Fibroblast of lung (primary cell): ENCODE results near the gene LSM8. TPM values are rescaled to one million over a fixed set of nuclear protein-coding genes. Genes with fewer than 3 reads are reported as not detected.

Experiments used
- polyA plus RNA-seq, 2 donors: library from polyadenylated mRNA; depleted of rRNA in 1 of 2; stranded (reverse) in 1 of 2; unstranded in 1 of 2; fragments of >200 nt; gene quantifications; 2 replicates each; pipeline ENCODE4 v1.2.1, GENCODE V29; 2011 to 2012; ENCODE audit warnings: missing spikeins in 1 of 2
- total RNA-seq: library from RNA; depleted of rRNA; stranded (reverse); fragments of >200 nt; gene quantifications from 2 replicates; pipeline ENCODE4 v1.2.1, GENCODE V29; 2014

Gene LSM8
- total and polyA plus RNA-seq, 2 donors (not counting 1 experiment from before 2014, with no cell fraction given), result 36.8 to 55.0 TPM

Other genes with a start within 250 kb of the LSM8 start
- 2.3 and 2.8 TPM in 2 replicates for gene ANKRD7, start 40.5 kb downstream of the LSM8 start, total RNA-seq
- 0.10 and 0.40 TPM in 2 replicates for gene ANKRD7, start 40.5 kb downstream of the LSM8 start, polyA plus RNA-seq